RWPE1 (cell line): ENCODE measurements around the gene INSYN1.
A peak's percentile ranks its signal among the peaks of the same experiment; 100 is the strongest.

ENCODE experiments used
- CTCF ChIA-PET: fragments of 350-600 bp; sonication (Branson Sonifier 250); formaldehyde crosslinking; extraction: SDS; loops from one replicate; lab custom pipeline; 2021; lab: Yijun Ruan, JAX
- POLR2A ChIA-PET: fragments of 400-600 bp; formaldehyde crosslinking; extraction: SDS; loops from one replicate; lab custom pipeline; 2020; ENCODE audit warnings: antibody characterized with exemption; ENCODE audit not compliant: low non-redundant PET; lab: Yijun Ruan, JAX
- DNase-seq: peaks from one replicate; pipeline ENCODE4 v3.0.0; 2012; ENCODE audit warnings: low spot score
- H3K27ac ChIP-seq: fragments of 450-650 bp; 2 replicates; pipeline ENCODE4 v1.5.1; 2017
- TF ChIP-seq, protein P1 (sequence below): fragments of 450-650 bp; conservative IDR thresholded peaks from 2 replicates; pipeline ENCODE4 v1.5.1; 2017; ENCODE audit warnings: low read depth, mild to moderate bottlenecking

INSYN1 gene

DNA sequence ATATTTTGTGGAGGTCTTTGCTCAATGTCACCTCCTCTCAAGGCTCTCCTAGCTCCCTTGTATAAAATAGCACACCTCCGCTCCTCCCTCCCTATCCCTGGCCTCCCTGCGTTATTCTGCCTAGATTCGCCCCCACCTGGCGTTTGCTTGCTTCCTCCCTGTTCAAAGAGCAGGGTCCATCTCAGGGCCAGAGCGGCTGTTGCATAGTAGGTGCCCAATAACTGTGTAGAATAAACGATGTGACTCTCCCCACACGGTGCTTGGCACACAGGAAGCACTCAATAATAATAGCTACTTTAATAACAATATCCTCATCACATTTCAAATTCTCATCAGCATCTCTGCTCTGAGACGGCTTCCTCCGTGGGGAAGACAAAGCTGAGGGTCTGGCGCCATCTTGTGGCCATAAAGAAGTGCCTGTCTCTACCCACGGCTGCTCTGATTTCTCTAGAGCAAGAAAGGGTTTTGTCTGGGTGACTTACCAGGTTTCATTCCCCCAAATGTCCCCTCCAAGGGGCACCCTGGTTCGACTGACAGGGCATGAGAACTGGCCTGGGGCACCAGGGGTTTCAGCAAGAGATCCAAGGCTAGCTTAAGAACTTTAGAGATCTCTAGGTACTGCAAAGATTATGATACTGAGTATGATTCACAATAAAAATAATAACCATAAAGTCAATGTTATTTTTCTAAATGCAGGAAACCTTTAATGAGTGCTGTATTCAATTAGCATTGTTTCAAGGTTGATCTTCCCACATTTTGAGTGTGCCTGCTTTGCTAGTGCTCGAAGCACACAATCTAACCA is 52.9 kb downstream of the INSYN1 start:
- DNase-seq: peak; percentile 66
- POLR2A ChIA-PET: no interaction called here
- H3K27ac ChIP-seq: no peak overlapping the region
- CTCF ChIA-PET: interaction anchor here (0.6 to 6.0 kb wide), 21 partner anchors 9 to 1295 kb away, joined by 3 to 79 read pairs (median 4); partner anchors contain the start of gene SCAMP5
- TF ChIP-seq, protein P1, sequence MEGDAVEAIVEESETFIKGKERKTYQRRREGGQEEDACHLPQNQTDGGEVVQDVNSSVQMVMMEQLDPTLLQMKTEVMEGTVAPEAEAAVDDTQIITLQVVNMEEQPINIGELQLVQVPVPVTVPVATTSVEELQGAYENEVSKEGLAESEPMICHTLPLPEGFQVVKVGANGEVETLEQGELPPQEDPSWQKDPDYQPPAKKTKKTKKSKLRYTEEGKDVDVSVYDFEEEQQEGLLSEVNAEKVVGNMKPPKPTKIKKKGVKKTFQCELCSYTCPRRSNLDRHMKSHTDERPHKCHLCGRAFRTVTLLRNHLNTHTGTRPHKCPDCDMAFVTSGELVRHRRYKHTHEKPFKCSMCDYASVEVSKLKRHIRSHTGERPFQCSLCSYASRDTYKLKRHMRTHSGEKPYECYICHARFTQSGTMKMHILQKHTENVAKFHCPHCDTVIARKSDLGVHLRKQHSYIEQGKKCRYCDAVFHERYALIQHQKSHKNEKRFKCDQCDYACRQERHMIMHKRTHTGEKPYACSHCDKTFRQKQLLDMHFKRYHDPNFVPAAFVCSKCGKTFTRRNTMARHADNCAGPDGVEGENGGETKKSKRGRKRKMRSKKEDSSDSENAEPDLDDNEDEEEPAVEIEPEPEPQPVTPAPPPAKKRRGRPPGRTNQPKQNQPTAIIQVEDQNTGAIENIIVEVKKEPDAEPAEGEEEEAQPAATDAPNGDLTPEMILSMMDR: peak; percentile 95

DNA sequence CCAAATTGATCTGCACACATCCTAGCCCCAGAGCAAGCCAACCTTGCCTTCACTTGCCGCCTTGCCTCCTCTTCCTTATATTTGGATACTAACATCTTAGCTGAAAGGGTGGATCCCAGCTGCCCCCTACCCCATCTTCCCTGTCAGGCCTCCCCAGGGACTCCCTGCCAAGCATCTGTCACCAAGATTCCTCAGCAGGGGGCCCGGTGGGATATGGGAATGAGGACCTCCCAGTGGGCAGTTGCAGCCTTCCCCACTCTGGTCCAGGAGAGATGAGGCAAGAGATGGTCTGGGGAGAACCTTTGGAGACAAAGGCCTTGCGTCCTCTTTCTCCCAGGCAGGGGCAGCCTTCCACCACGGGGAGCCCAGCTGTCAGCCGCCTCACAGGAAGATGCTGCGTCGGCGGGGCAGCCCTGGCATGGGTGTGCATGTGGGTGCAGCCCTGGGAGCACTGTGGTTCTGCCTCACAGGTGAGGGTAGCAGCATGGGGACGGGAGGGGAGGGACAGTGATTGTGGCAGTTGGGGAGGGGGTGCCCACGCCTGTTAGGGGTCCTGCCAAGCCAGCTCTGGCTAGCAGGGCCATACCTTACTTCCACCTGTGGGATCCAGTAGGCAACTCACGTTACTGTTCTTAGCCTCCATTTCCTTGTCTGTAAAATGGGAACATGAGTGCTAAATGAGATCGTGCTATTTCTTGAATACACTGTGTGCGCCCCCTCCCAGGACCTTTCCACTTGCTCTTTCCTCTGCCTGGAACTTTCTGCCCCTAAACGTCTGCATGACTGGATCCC is 53.7 kb downstream of the INSYN1 start:
- H3K27ac ChIP-seq: no peak overlapping the region
- TF ChIP-seq, protein P1: no peak
- ChIA-PET POLR2A (no interaction called here), CTCF (interaction anchor here (0.6 to 6.0 kb wide), 19 partner anchors 9 to 1296 kb away, joined by 3 to 79 read pairs (median 4); partner anchors contain the start of gene SCAMP5)
- no peak for DNase-seq

DNA sequence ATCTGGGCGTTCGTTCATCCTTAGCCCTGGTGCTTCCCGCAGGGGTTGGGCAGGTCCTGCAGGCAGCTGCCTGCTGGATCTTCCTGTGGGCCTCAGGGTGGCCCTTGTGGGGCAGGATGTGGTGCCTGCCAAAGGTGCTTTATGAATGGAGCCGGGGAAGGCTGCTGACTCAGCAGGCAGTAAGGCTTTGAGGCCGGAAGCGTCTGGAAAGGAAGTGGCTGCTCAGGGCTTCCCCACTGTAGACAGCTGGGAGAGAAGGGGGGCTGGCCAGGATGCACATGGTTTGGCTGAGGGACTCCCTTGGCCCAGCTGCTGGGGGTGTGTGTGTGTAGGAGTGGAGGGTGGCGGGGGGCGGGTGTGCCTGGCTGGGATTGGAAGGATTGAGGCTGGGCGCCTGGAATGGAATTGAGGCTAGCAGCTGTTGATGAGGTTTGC is 56.1 kb downstream of the INSYN1 start:
- POLR2A ChIA-PET: interaction anchor here (0.7 kb wide), 1 partner anchor 7 kb away, joined by 3 read pairs; no protein-coding TSS in a partner anchor
- CTCF ChIA-PET: interaction anchor here (0.6 to 4.5 kb wide), 3 partner anchors 20 to 379 kb away, joined by 3 to 79 read pairs (median 4); no protein-coding TSS in a partner anchor
- TF ChIP-seq, protein P1: no peak
- peak; percentile 93 for DNase-seq
- peak overlapping the region; percentile 84 for H3K27ac ChIP-seq

DNA sequence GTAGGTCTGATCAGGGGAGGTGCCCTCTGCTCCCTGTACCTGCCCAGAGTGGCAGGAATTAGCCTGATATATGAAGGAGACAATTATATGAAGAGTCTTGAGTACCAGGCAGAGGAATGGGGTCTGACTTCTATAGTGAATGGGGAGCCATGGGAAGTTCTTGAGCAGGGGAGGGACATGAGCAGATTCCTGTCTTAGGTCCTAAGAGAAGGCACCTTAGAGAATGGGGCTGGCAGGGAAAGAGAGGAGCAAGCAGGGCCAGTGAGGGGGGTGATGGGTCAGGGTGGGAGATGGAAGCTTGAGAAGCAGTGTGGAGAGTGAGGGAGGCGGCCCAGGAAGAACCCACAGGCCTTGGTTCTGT is 56.5 kb downstream of the INSYN1 start:
- CTCF ChIA-PET: interaction anchor here (0.6 to 4.5 kb wide), 3 partner anchors 19 to 378 kb away, joined by 3 to 79 read pairs (median 4); no protein-coding TSS in a partner anchor
- DNase-seq: no peak
- TF ChIP-seq, protein P1: no peak
- peak overlapping the region; percentile 84 for H3K27ac ChIP-seq
- POLR2A ChIA-PET: interaction anchor here (0.7 kb wide), 1 partner anchor 8 kb away, joined by 3 read pairs; no protein-coding TSS in a partner anchor

DNA sequence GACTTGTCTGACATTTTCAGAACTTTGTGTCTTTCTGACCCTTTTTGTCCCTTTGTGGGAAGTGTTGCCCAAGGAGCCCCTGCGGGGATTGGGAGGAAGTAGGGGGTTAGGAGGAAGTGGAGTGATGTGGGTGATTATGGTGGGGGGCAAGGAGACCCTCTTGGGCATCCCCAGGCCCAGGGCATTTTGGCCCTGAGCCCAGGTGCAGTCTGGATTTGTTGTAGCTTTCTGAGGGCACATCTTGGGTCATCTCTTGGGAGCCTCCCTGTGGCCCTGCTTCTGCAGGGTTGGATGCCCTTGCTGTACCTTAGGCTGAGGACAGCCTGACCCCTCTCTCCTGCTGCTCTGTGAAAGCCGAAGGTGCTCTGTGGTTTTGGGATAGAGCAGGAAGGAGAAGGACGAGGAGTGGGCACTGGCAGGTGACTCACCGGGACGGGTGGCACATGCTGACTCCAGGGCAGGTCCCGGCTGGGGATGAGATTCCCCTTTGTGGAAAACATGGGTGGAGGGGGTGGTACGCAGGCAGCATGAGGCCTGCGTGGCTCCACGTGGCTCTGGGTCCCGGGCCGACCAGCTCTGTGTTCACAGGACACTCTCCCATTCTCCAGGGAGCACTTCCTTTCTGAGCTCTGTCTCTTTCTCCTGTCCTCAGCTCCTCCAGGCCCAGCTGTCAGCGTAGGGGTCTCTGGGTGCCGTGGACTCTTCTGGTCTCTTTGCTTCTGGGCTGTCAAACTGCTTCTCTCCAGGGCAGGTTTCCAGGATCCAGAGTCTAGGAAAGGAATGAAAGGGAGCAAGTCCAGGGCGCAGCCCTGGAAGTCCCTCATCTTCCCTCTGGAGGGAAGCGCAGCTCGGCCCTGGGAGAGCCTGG is 57.1 kb downstream of the INSYN1 start:
- DNase-seq: no peak
- ChIA-PET CTCF (interaction anchor here (0.6 to 4.5 kb wide), 3 partner anchors 19 to 378 kb away, joined by 3 to 79 read pairs (median 4); no protein-coding TSS in a partner anchor), POLR2A (no interaction called here)
- H3K27ac ChIP-seq: peak overlapping the region; percentile 84
- TF ChIP-seq, protein P1: no peak
